ENCODE measurements around the gene ZNF502.

- TF ChIP-seq, protein P1, sequence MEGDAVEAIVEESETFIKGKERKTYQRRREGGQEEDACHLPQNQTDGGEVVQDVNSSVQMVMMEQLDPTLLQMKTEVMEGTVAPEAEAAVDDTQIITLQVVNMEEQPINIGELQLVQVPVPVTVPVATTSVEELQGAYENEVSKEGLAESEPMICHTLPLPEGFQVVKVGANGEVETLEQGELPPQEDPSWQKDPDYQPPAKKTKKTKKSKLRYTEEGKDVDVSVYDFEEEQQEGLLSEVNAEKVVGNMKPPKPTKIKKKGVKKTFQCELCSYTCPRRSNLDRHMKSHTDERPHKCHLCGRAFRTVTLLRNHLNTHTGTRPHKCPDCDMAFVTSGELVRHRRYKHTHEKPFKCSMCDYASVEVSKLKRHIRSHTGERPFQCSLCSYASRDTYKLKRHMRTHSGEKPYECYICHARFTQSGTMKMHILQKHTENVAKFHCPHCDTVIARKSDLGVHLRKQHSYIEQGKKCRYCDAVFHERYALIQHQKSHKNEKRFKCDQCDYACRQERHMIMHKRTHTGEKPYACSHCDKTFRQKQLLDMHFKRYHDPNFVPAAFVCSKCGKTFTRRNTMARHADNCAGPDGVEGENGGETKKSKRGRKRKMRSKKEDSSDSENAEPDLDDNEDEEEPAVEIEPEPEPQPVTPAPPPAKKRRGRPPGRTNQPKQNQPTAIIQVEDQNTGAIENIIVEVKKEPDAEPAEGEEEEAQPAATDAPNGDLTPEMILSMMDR (optimal IDR thresholded peaks at IDR 0.05 in 1 of 3, IDR thresholded peaks at IDR 0.05 in 1 of 3, conservative IDR thresholded peaks at IDR 0.05 in 1 of 3; ENCODE audit: extremely low read depth in 1 of 3, insufficient read depth in 2 of 3, low read length in 3 of 3), result no peak
- no peak for TF ChIP-seq EZH2 (IDR thresholded peaks at IDR 0.05; ENCODE audit: low read length)
Measured at GRCh38 chr3:44762690-44763089, 50.2 kb downstream of the ZNF502 start.

Data from keratinocyte (primary cell).